Keratinocyte (primary cell): ENCODE data around the gene NPSR1.

Experiments
- CTCF ChIP-seq, 3 experiments: IDR thresholded peaks in 1 of 3; conservative IDR thresholded peaks in 1 of 3; optimal IDR thresholded peaks in 1 of 3; 2 replicates in 2 of 3; 3 replicates in 1 of 3; pipeline versions ENCODE3 to v1.5.1; 2011; ENCODE audit warnings: low read length in 3 of 3, mild to moderate bottlenecking in 3 of 3, moderate library complexity in 2 of 3, control low read depth in 1 of 3, inconsistent platforms in 1 of 3; ENCODE audit not compliant: insufficient read depth in 2 of 3; ENCODE audit errors: extremely low read depth in 1 of 3
- EZH2 ChIP-seq: IDR thresholded peaks from one replicate; pipeline ENCODE4 v1.6.1; 2012; ENCODE audit warnings: inconsistent platforms, mild to moderate bottlenecking, low read length, moderate library complexity

- no peak for TF ChIP-seq CTCF (optimal IDR thresholded peaks at IDR 0.05 in 1 of 3, IDR thresholded peaks at IDR 0.05 in 1 of 3, conservative IDR thresholded peaks at IDR 0.05 in 1 of 3; ENCODE audit: extremely low read depth in 1 of 3, insufficient read depth in 2 of 3, low read length in 3 of 3)
- TF ChIP-seq EZH2, result no peak
Measured at GRCh38 chr7:34841326-34841725, 183.3 kb downstream of the NPSR1 start.
